A673 (cell line): ENCODE data around the gene ADA. TPM values are rescaled to one million over a fixed set of nuclear protein-coding genes. Genes with fewer than 3 reads are reported as not detected.
A peak's percentile ranks its signal among the peaks of the same experiment; 100 is the strongest.

Source experiments
- BruUV-seq: library from RNA; stranded (reverse); fragments of 400-500 nt; replicated peaks from 2 replicates; lab custom pipeline; 2021; lab: Mats Ljungman, UMichigan
- CTCF ChIA-PET: fragments of 300-600 bp; sonication (Branson Sonifier 250); formaldehyde crosslinking; loops from one replicate; lab custom pipeline; 2022; ENCODE audit warnings: antibody characterized with exemption; lab: Charles Lee
- POLR2A ChIA-PET: fragments of 300-600 bp; sonication (Branson Sonifier 250); formaldehyde crosslinking; loops from one replicate; lab custom pipeline; 2022; ENCODE audit warnings: antibody characterized with exemption; ENCODE audit not compliant: low non-redundant PET; lab: Charles Lee
- DNase-seq: peaks from one replicate; pipeline ENCODE4 v3.0.0-alpha.2; 2015; ENCODE audit warnings: low spot score
- H3K27ac ChIP-seq: fragments of 200-600 bp; sonication (generic); 2 replicates; pipeline ENCODE4 v1.5.1; 2016; ENCODE audit warnings: mixed run types, low read depth, mild to moderate bottlenecking, mixed read lengths, antibody characterized with exemption, low read length; ENCODE audit not compliant: poor library complexity, severe bottlenecking
- H3K27me3 ChIP-seq: fragments of 200-600 bp; sonication (generic); replicated peaks from 2 replicates; pipeline ENCODE4 v1.6.1; 2017; ENCODE audit warnings: mixed run types, low read depth, mild to moderate bottlenecking, mixed read lengths, antibody characterized with exemption, low read length; ENCODE audit not compliant: insufficient read depth, poor library complexity
- H3K36me3 ChIP-seq: fragments of 200-600 bp; sonication (generic); 2 replicates; pipeline ENCODE4 v1.6.1; 2016; ENCODE audit warnings: mixed run types, mild to moderate bottlenecking, mixed read lengths, antibody characterized with exemption, low read length; ENCODE audit not compliant: insufficient read depth, poor library complexity, severe bottlenecking
- H3K4me1 ChIP-seq: fragments of 200-600 bp; sonication (generic); 2 replicates; pipeline ENCODE4 v1.6.1; 2017; ENCODE audit warnings: mixed run types, mild to moderate bottlenecking, mixed read lengths, antibody characterized with exemption, low read length; ENCODE audit not compliant: insufficient read depth, poor library complexity, severe bottlenecking
- H3K4me3 ChIP-seq: fragments of 200-600 bp; sonication (generic); 2 replicates; pipeline ENCODE4 v1.5.1; 2016; ENCODE audit warnings: low read depth, mixed run types, mild to moderate bottlenecking, mixed read lengths, low read length; ENCODE audit not compliant: poor library complexity, severe bottlenecking
- H3K9me3 ChIP-seq: fragments of 200-600 bp; sonication (generic); 2 replicates; pipeline ENCODE4 v1.6.1; 2016; ENCODE audit warnings: mixed run types, low read depth, mild to moderate bottlenecking, mixed read lengths, antibody characterized with exemption, low read length; ENCODE audit not compliant: poor library complexity, severe bottlenecking
- CTCF ChIP-seq: fragments of 300-800, 200-600 bp; sonication (generic); conservative IDR thresholded peaks from 2 replicates; pipeline ENCODE4 v1.5.1; 2017; ENCODE audit warnings: low read depth, mild to moderate bottlenecking, antibody characterized with exemption, low read length, moderate library complexity, mixed read lengths
- EZH2 ChIP-seq: fragments of 200-600 bp; sonication (generic); IDR thresholded peaks from 2 replicates; pipeline ENCODE4 v1.6.1; 2017; ENCODE audit warnings: borderline replicate concordance, low read depth, mild to moderate bottlenecking, mixed read lengths, antibody characterized with exemption, low read length; ENCODE audit not compliant: poor library complexity, severe bottlenecking
- intact Hi-C: fragments of 100-400 bp; cut with micrococcal nuclease; formaldehyde crosslinking; loops from one replicate; pipeline ENCODE4 v1.10.0; 2022; ENCODE audit not compliant: unreplicated experiment
- total RNA-seq: library from RNA; stranded (reverse); gene quantifications from 2 replicates; pipeline ENCODE4 v1.2.3, GENCODE V29; 2021

Gene ADA
- total RNA-seq, 1 experiment from 2014 or later = 19.3 TPM

GRCh38 chr20:44573501-44573869 lies 78.0 kb downstream of the ADA start:
- peak overlapping the region; percentile 57 for H3K27ac ChIP-seq
- intact Hi-C loops = no loop called here

GRCh38 chr20:44572551-44573500 lies 78.7 kb downstream of the ADA start:
- H3K36me3 ChIP-seq = no peaks in the 10 kb centered on the region
- H3K27ac ChIP-seq = peak overlapping the region; percentile 57
- BruUV-seq = no TSS peak
- H3K4me3 ChIP-seq = no peak overlapping the region
- H3K9me3 ChIP-seq = no peaks in the 10 kb centered on the region
- TF ChIP-seq CTCF (no peak), EZH2 (no peak)
- peaks cover 35% of the 10 kb centered on the region for H3K4me1 ChIP-seq
- CTCF ChIA-PET = no interaction called here
- DNase-seq = peak; percentile 23
- intact Hi-C loops = no loop called here
- no peaks in the 10 kb centered on the region for H3K27me3 ChIP-seq
- POLR2A ChIA-PET = interaction anchor here (1.0 kb wide), 1 partner anchor 30 kb away, joined by 6 read pairs; no protein-coding TSS in a partner anchor

More at GRCh38 chr20:44573501-44573869, 78.0 kb downstream of the ADA start:
- no peak for DNase-seq
- H3K4me3 ChIP-seq = no peak overlapping the region
- TF ChIP-seq CTCF (no peak), EZH2 (no peak)
- ChIA-PET CTCF (no interaction called here), POLR2A (no interaction called here)
- H3K27me3 ChIP-seq = no peaks in the 10 kb centered on the region
- no peaks in the 10 kb centered on the region for H3K36me3 ChIP-seq
- peaks cover 35% of the 10 kb centered on the region for H3K4me1 ChIP-seq
- no peaks in the 10 kb centered on the region for H3K9me3 ChIP-seq
- BruUV-seq = no TSS peak

GRCh38 chr20:44571362-44571988 lies 80.0 kb downstream of the ADA start:
- peak overlapping the region; percentile 19 for H3K27ac ChIP-seq
- POLR2A ChIA-PET = no interaction called here
- H3K4me1 ChIP-seq = peaks cover 31% of the 10 kb centered on the region
- intact Hi-C loops = no loop called here
- H3K4me3 ChIP-seq = no peak overlapping the region
- no peaks in the 10 kb centered on the region for H3K9me3 ChIP-seq
- CTCF ChIA-PET = interaction anchor here (0.5 to 0.8 kb wide), 2 partner anchors 23 to 68 kb away, joined by 3 to 5 read pairs; no protein-coding TSS in a partner anchor
- no peaks in the 10 kb centered on the region for H3K27me3 ChIP-seq
- TF ChIP-seq CTCF (no peak), EZH2 (no peak)
- no peak for DNase-seq
- no TSS peak for BruUV-seq
- H3K36me3 ChIP-seq = no peaks in the 10 kb centered on the region
